Caco-2 (cell line): ENCODE measurements around the gene SCNN1A. TPM values are rescaled to one million over a fixed set of nuclear protein-coding genes. Genes with fewer than 3 reads are reported as not detected.

ENCODE experiments used
- BruUV-seq: library from RNA; stranded (reverse); fragments of 400-500 nt; replicated peaks from 2 replicates; lab custom pipeline; 2021; lab: Mats Ljungman, UMichigan
- CTCF ChIA-PET: fragments of 300-600 bp; sonication (Branson Sonifier 250); formaldehyde crosslinking; loops from one replicate; lab custom pipeline; 2022; ENCODE audit warnings: antibody characterized with exemption; lab: Charles Lee
- POLR2A ChIA-PET: fragments of 300-600 bp; sonication (Branson Sonifier 250); formaldehyde crosslinking; loops from one replicate; lab custom pipeline; 2022; ENCODE audit warnings: antibody characterized with exemption; lab: Charles Lee
- DNase-seq, 2 experiments: peaks; one replicate each; pipeline versions ENCODE4 v3.0.0 to v3.0.0-alpha.2; 2020 to 2022
- H3K27me3 ChIP-seq: replicated peaks from 2 replicates; pipeline ENCODE4 v1.6.0; 2011; ENCODE audit warnings: low read length; ENCODE audit not compliant: control insufficient read depth, insufficient read depth
- H3K36me3 ChIP-seq: 2 replicates; pipeline ENCODE4 v1.5.1; 2011; ENCODE audit warnings: low read length; ENCODE audit not compliant: control insufficient read depth, insufficient read depth
- H3K4me1 ChIP-seq: fragments of 250-450 bp; sonication (Bioruptor Pico); 2 replicates; pipeline ENCODE4 v1.5.1; 2020; ENCODE audit warnings: mild to moderate bottlenecking
- H3K4me3 ChIP-seq: 2 replicates; pipeline ENCODE4 v1.5.1; 2011; ENCODE audit warnings: low read depth, mild to moderate bottlenecking, control low read depth, low read length
- H3K9me3 ChIP-seq: fragments of 250-450 bp; sonication (Bioruptor Pico); 2 replicates; pipeline ENCODE4 v1.5.1; 2020; ENCODE audit warnings: mild to moderate bottlenecking, moderate library complexity
- H3K27ac Mint-ChIP-seq: one replicate; pipeline ENCODE4 v1.8.0; 2022; ENCODE audit warnings: mixed read lengths; ENCODE audit not compliant: unreplicated experiment
- H3K27me3 Mint-ChIP-seq: one replicate; pipeline ENCODE4 v1.8.0; 2022; ENCODE audit warnings: mixed read lengths; ENCODE audit not compliant: insufficient read depth, unreplicated experiment
- H3K36me3 Mint-ChIP-seq: one replicate; pipeline ENCODE4 v1.8.0; 2022; ENCODE audit warnings: mild to moderate bottlenecking, mixed read lengths; ENCODE audit not compliant: insufficient read depth, unreplicated experiment
- H3K4me1 Mint-ChIP-seq: one replicate; pipeline ENCODE4 v1.8.0; 2022; ENCODE audit warnings: low read depth, mixed read lengths; ENCODE audit not compliant: unreplicated experiment
- H3K4me3 Mint-ChIP-seq: one replicate; pipeline ENCODE4 v1.8.0; 2022; ENCODE audit warnings: mild to moderate bottlenecking, moderate library complexity, mixed read lengths; ENCODE audit not compliant: unreplicated experiment
- H3K9me3 Mint-ChIP-seq: one replicate; pipeline ENCODE4 v1.8.0; 2022; ENCODE audit warnings: mixed read lengths; ENCODE audit not compliant: unreplicated experiment
- CTCF ChIP-seq, 2 experiments: fragments of 200-600 bp in 1 of 2; IDR thresholded peaks; 1 replicate in 1 of 2; 2 replicates in 1 of 2; pipeline versions ENCODE4 v1.5.1 to v1.8.0; 2011 to 2022; ENCODE audit warnings: antibody characterized with exemption in 1 of 2, control low read depth in 1 of 2, inconsistent platforms in 1 of 2, low read depth in 1 of 2, low read length in 1 of 2, mild to moderate bottlenecking in 1 of 2, moderate library complexity in 1 of 2; ENCODE audit not compliant: insufficient read depth in 1 of 2, severe bottlenecking in 1 of 2, unreplicated experiment in 1 of 2
- intact Hi-C: fragments of 100-400 bp; cut with micrococcal nuclease; formaldehyde crosslinking; loops from one replicate; pipeline ENCODE4 v1.10.0; 2022; ENCODE audit not compliant: unreplicated experiment
- total RNA-seq: library from RNA; stranded (reverse); gene quantifications from 2 replicates; pipeline ENCODE4 v1.2.3, GENCODE V29; 2022

The SCNN1A gene
- total RNA-seq, 1 experiment from 2014 or later, result 52.6 TPM

GRCh38 chr12:6347367-6348338 lies 27.7 kb downstream of the SCNN1A start:
- intact Hi-C loops, result no loop called here
- Mint-ChIP-seq H3K4me3 (no peak overlapping the region), H3K9me3 (peaks cover 9% of the 10 kb centered on the region), H3K4me1 (peaks cover 25% of the 10 kb centered on the region), H3K27me3 (no peaks in the 10 kb centered on the region), H3K36me3 (no peaks in the 10 kb centered on the region), H3K27ac (no peak overlapping the region)
- Histone ChIP-seq H3K4me3 (no peak overlapping the region), H3K4me1 (peaks cover 17% of the 10 kb centered on the region), H3K9me3 (no peaks in the 10 kb centered on the region), H3K36me3 (no peaks in the 10 kb centered on the region), H3K27me3 (no peaks in the 10 kb centered on the region)
- DNase-seq, result no peak
- BruUV-seq, result no TSS peak
- TF ChIP-seq CTCF (IDR thresholded peaks at IDR 0.05; ENCODE audit: insufficient read depth in 1 of 2, low read depth in 1 of 2, low read length in 1 of 2, severe bottlenecking in 1 of 2, unreplicated experiment in 1 of 2), result no peak
- POLR2A ChIA-PET, result no interaction called here
- CTCF ChIA-PET, result no interaction called here

DNA sequence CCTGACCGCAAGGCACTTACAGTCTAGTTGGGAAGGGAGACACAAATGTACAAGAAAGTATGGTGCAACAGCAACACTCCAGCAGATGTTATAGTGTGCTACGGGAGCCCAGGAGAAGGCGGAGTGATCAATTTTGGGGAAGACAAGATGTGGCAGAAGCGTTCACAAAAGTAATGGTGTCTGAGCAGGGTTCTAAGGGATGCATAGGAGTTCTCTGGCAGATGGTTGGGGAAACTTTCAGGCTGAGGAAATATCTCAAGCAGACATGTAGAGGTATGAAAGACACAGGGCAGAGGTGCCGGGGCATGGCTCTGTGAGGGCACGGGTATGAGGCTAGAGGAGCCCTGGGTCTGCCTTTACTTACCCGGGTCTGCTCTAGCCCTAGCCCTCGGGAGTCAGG lies 28.4 kb downstream of the SCNN1A start:
- Mint-ChIP-seq H3K9me3 (peaks cover 9% of the 10 kb centered on the region), H3K4me1 (peaks cover 32% of the 10 kb centered on the region), H3K27me3 (no peaks in the 10 kb centered on the region), H3K4me3 (no peak overlapping the region), H3K27ac (no peak overlapping the region), H3K36me3 (peaks cover under 1% of the 10 kb centered on the region)
- no peak for TF ChIP-seq CTCF (IDR thresholded peaks at IDR 0.05; ENCODE audit: insufficient read depth in 1 of 2, low read depth in 1 of 2, low read length in 1 of 2, severe bottlenecking in 1 of 2, unreplicated experiment in 1 of 2)
- Histone ChIP-seq H3K4me3 (no peak overlapping the region), H3K36me3 (no peaks in the 10 kb centered on the region), H3K4me1 (peaks cover 24% of the 10 kb centered on the region), H3K27me3 (no peaks in the 10 kb centered on the region), H3K9me3 (no peaks in the 10 kb centered on the region)
- ChIA-PET CTCF (no interaction called here), POLR2A (no interaction called here)
- intact Hi-C loops, result no loop called here
- TSS peak; percentile 60 for BruUV-seq
- DNase-seq, result no peak

DNA sequence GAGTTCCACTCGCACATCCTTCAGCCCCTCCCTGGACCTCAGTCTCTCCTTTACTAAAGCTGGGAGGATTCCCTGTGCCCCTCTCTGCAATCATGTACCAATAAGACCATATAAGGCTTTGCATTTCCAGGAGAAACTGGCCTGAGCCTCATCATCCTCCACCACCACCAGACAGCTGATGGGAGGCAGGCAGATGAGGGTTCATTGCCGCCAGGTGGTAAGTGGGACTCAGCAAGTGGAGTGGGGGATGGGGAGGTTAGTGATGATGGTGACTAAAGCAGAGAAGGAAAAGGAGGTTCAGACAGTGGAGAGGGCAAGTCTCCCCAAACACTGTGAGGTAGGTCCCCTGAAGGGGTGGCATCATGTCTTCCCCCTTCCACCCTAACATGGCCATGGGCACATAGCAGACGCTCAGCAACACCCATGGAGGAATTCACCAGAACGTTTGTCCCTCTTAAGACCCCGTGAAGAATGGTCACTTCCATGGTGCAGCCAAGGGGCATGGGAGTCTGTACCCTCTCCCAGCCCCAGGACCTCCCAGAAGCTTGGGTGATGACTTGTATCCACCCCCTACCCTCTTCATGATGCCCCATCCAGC lies 29.0 kb downstream of the SCNN1A start:
- Histone ChIP-seq H3K9me3 (no peaks in the 10 kb centered on the region), H3K36me3 (no peaks in the 10 kb centered on the region), H3K4me3 (no peak overlapping the region), H3K27me3 (no peaks in the 10 kb centered on the region), H3K4me1 (peaks cover 24% of the 10 kb centered on the region)
- no TSS peak for BruUV-seq
- DNase-seq, result no peak
- peaks cover 33% of the 10 kb centered on the region for H3K4me1 Mint-ChIP-seq
- H3K27ac Mint-ChIP-seq, result peak overlapping the region; percentile 23
- TF ChIP-seq CTCF (IDR thresholded peaks at IDR 0.05; ENCODE audit: insufficient read depth in 1 of 2, low read depth in 1 of 2, low read length in 1 of 2, severe bottlenecking in 1 of 2, unreplicated experiment in 1 of 2), result no peak
- intact Hi-C loops, result no loop called here
- ChIA-PET POLR2A (no interaction called here), CTCF (interaction anchor here (0.8 to 1.2 kb wide), 4 partner anchors 9 to 25 kb away, joined by 4 to 8 read pairs (median 5); no protein-coding TSS in a partner anchor)
- H3K27me3 Mint-ChIP-seq, result no peaks in the 10 kb centered on the region
- peaks cover 6% of the 10 kb centered on the region for H3K36me3 Mint-ChIP-seq
- peaks cover 9% of the 10 kb centered on the region for H3K9me3 Mint-ChIP-seq
- no peak overlapping the region for H3K4me3 Mint-ChIP-seq
